Pancreas (tissue), 10 donors: ENCODE measurements around the gene SHB. TPM values are rescaled to one million over a fixed set of nuclear protein-coding genes. Genes with fewer than 3 reads are reported as not detected.

ENCODE experiments used
- ATAC-seq, 4 donors: fragments of 200-7000 bp; cut with Tn5 transposase; one replicate each; pipeline versions ENCODE4 v1.8.0 to v1.9.1; 2020; ENCODE audit warnings: mild to moderate bottlenecking in 4 of 4, moderate library complexity in 4 of 4
- DNase-seq, 6 donors: peaks; one replicate each; pipeline ENCODE4 v3.0.0-alpha.2; 2020
- FAIRE-seq: peaks from 2 replicates; lab custom pipeline; 2012; peaks lifted over from hg19 to GRCh38; lab: Jason Lieb, UNC
- H3K27ac ChIP-seq, 4 donors: fragments of 200-600 bp; sonication (generic); 1 replicate in 3 of 4; 2 replicates in 1 of 4; pipeline versions ENCODE4 v1.5.0 to v1.8.0; 2020
- H3K27me3 ChIP-seq, 4 donors: fragments of 200-600 bp; one replicate each; pipeline ENCODE4 v1.8.0; 2021
- H3K36me3 ChIP-seq, 3 donors: fragments of 200-600 bp; sonication (generic) in 1 of 3; one replicate each; pipeline versions ENCODE4 v1.5.0 to v1.8.0; 2020 to 2021
- H3K4me1 ChIP-seq, 3 donors: fragments of 200-600 bp; one replicate each; pipeline ENCODE4 v1.8.0; 2021
- H3K4me3 ChIP-seq, 4 donors: fragments of 200-600 bp; sonication (generic) in 2 of 4; one replicate each; pipeline versions ENCODE4 v1.5.0 to v1.8.0; 2020 to 2021
- H3K9me3 ChIP-seq, 4 donors: fragments of 200-600 bp; one replicate each; pipeline ENCODE4 v1.8.0; 2021
- CTCF ChIP-seq, 4 donors: fragments of 200-600 bp; sonication (generic) in 3 of 4; IDR thresholded peaks; one replicate each; pipeline versions ENCODE4 v1.5.0 to v1.8.0; 2021; ENCODE audit warnings: antibody characterized with exemption in 4 of 4
- whole genome bisulfite sequencing, 2 donors: extraction: QIAGEN DNeasy Blood & Tissue Kit; methylation state at CpG; one replicate each; pipeline ENCODE4 v1.1.7; 2013; 5-methylcytosine and 5-hydroxymethylcytosine counted together
- intact Hi-C, 3 donors: fragments of 100-400 bp; cut with DNase I; formaldehyde crosslinking; loops; one replicate each; pipeline versions ENCODE4 v1.11.1 to v1.14.2; 2022
- polyA plus RNA-seq, 2 donors: library from polyadenylated mRNA; stranded (reverse); fragments of 200-250 nt; gene quantifications; one replicate each; pipeline ENCODE4 v1.2.3, GENCODE V29; 2013
- total RNA-seq, 6 donors: library from RNA; stranded (reverse); fragmentation: NEBNext Ultra II Directional in 4 of 6; extraction: Animal tissue kit (Norgen Biotek cat#: 25700) in 4 of 6; gene quantifications; one replicate each; pipeline versions ENCODE4 v1.2.1 to v1.2.4, GENCODE V29; 2021 to 2023
- donor health status: healthy with polysubstance abuse.
- donor health status: DM: no; HTN: no; CAD: no; lungs with moderate emphysema.
- donor health status: DM: no; HTN: no; CAD: no.
- donor health status: control.
- donor health status: control.
- donor health status: Bipolar disorder and iron deficiency.
- donor health status: DM: yes; HTN: yes; CAD: no.
- donor health status: DM: no; HTN: no; CAD: no.
- donor health status: DM: no; HTN: no; CAD: no.
- donor health status: DM: yes; HTN: yes; CAD: no.

SHB gene
- total and polyA plus RNA-seq, 8 donors = 11.5 to 24.2 (median 19.2) TPM

- H3K4me1 ChIP-seq = peaks cover 11 to 15% (median 14%) of the 10 kb centered on the region in 3 donors
- H3K27me3 ChIP-seq = no peaks in the 10 kb centered on the region
- TF ChIP-seq CTCF (IDR thresholded peaks at IDR 0.05) = no peak
- peak overlapping the region in 2 of 4 donors; percentile 4 to 58 for H3K27ac ChIP-seq
- intact Hi-C loops = no loop called here
- FAIRE-seq = no peak
- H3K4me3 ChIP-seq = no peak overlapping the region
- WGBS, 2 donors = 60 to 68% methylated on average over 26 of the region's 26 CpGs
- peak in 2 of 6 donors; percentile 41 to 56 for DNase-seq
- H3K36me3 ChIP-seq = peaks cover 0 to 1% (median 0%) of the 10 kb centered on the region in 3 donors
- no peaks in the 10 kb centered on the region for H3K9me3 ChIP-seq
- peak in 3 of 4 donors; percentile 65 to 70 (median 68) for ATAC-seq
Measured at GRCh38 chr9:37984672-37985611, 84.1 kb downstream of the SHB start.

GRCh38 chr9:37984278-37984671, 84.8 kb downstream of the SHB start:
- WGBS, 2 donors = 84 to 86% methylated on average over 5 of the region's 5 CpGs
- H3K36me3 ChIP-seq = no peaks in the 10 kb centered on the region
- peak overlapping the region in 3 of 4 donors; percentile 4 to 58 (median 46) for H3K27ac ChIP-seq
- intact Hi-C loops = no loop called here
- ATAC-seq = no peak
- no peak for DNase-seq
- no peaks in the 10 kb centered on the region for H3K27me3 ChIP-seq
- TF ChIP-seq CTCF (IDR thresholded peaks at IDR 0.05) = no peak
- H3K4me1 ChIP-seq = peaks cover 11 to 15% (median 14%) of the 10 kb centered on the region in 3 donors
- no peak overlapping the region for H3K4me3 ChIP-seq
- no peak for FAIRE-seq
- H3K9me3 ChIP-seq = no peaks in the 10 kb centered on the region

GRCh38 chr9:37983381-37984067, 85.5 kb downstream of the SHB start:
- WGBS, 2 donors = 86 to 91% methylated on average over 12 of the region's 12 CpGs

GRCh38 chr9:37979844-37980243, 89.2 kb downstream of the SHB start:
- no peaks in the 10 kb centered on the region for H3K27me3 ChIP-seq
- no peak overlapping the region for H3K4me3 ChIP-seq
- DNase-seq = no peak
- H3K4me1 ChIP-seq = peaks cover 0 to 19% (median 14%) of the 10 kb centered on the region in 3 donors
- H3K36me3 ChIP-seq = no peaks in the 10 kb centered on the region
- WGBS, 2 donors = 85 to 91% methylated on average over 5 of the region's 5 CpGs
- H3K27ac ChIP-seq = no peak overlapping the region
- TF ChIP-seq CTCF (IDR thresholded peaks at IDR 0.05) = no peak
- intact Hi-C loops = loop anchor here in 1 of 3 donors (10.0 kb wide), 1 partner anchor 65 kb away; no protein-coding TSS in a partner anchor
- no peaks in the 10 kb centered on the region for H3K9me3 ChIP-seq
- no peak for FAIRE-seq
- no peak for ATAC-seq

More at GRCh38 chr9:37983381-37984067, 85.5 kb downstream of the SHB start:
- peak in 2 of 6 donors; percentile 30 to 54 for DNase-seq
- ATAC-seq = no peak
- Histone ChIP-seq H3K27ac (peak overlapping the region in 1 of 4 donors; percentile 46), H3K4me3 (no peak overlapping the region), H3K36me3 (no peaks in the 10 kb centered on the region), H3K9me3 (no peaks in the 10 kb centered on the region), H3K27me3 (no peaks in the 10 kb centered on the region), H3K4me1 (peaks cover 9 to 14% (median 14%) of the 10 kb centered on the region in 3 donors)
- no peak for TF ChIP-seq CTCF (IDR thresholded peaks at IDR 0.05)
- FAIRE-seq = no peak
- intact Hi-C loops = no loop called here
